ENCODE results near the gene PTTG1IP. TPM values are rescaled to one million over a fixed set of nuclear protein-coding genes. Genes with fewer than 3 reads are reported as not detected.
"Not testable (repeated sequence)": the region's sequence is repeated elsewhere in the genome, so short reads cannot be mapped to it uniquely, and the experiment has no call there.

Gene PTTG1IP
- total RNA-seq, 4 donors from 2014 or later: 175 to 328 (median 234) TPM

DNA sequence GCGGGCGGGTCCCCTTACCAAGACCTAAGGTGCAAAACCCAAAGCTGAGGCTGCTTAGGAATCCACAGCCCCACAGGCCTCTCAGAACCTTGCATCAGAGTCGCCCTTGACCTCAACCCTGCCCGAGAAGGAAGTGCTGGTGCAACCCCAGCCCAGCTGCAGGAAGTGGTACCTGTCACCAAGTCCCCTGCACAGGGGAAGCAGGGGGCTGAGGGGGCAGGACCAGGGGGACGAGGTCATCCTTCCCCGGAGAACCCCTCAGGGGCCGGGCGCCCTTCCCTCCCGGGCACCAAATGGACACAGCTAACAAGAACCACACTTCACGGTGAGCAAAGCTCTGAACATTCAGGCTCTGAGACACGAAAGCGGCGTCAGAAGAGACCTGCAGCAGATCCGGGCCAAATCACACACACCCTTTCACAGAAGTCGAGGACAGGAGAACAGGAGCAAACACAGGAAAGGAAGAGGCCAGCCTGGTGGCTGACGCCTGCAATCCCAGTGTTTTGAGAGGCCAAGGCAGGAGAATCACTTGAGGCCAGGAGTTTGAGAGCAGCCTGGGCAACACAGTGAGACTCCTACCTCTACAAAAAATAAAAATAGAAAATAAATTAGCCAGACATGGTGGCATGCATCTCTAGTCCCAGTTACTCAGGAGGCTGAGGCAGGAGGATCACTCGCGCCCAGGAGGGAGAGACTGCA is 40.8 kb upstream of the PTTG1IP start:
- no peak for TF ChIP-seq POLR2A (IDR thresholded peaks at IDR 0.05)
- no peak for TF ChIP-seq EP300 (IDR thresholded peaks at IDR 0.05)
- TF ChIP-seq, protein P1, sequence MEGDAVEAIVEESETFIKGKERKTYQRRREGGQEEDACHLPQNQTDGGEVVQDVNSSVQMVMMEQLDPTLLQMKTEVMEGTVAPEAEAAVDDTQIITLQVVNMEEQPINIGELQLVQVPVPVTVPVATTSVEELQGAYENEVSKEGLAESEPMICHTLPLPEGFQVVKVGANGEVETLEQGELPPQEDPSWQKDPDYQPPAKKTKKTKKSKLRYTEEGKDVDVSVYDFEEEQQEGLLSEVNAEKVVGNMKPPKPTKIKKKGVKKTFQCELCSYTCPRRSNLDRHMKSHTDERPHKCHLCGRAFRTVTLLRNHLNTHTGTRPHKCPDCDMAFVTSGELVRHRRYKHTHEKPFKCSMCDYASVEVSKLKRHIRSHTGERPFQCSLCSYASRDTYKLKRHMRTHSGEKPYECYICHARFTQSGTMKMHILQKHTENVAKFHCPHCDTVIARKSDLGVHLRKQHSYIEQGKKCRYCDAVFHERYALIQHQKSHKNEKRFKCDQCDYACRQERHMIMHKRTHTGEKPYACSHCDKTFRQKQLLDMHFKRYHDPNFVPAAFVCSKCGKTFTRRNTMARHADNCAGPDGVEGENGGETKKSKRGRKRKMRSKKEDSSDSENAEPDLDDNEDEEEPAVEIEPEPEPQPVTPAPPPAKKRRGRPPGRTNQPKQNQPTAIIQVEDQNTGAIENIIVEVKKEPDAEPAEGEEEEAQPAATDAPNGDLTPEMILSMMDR (IDR thresholded peaks at IDR 0.05): no peak
- no peaks in the 10 kb centered on the region for H3K36me3 ChIP-seq
- peaks cover 0 to 19% of the 10 kb centered on the region in 2 donors for H3K27me3 ChIP-seq
- H3K27ac ChIP-seq: peak overlapping the region in 1 of 4 donors; percentile 12
- peaks cover 0 to 28% (median 16%) of the 10 kb centered on the region in 4 donors for H3K4me1 ChIP-seq
- no peaks in the 10 kb centered on the region for H3K9me3 ChIP-seq
- no peak overlapping the region for H3K4me3 ChIP-seq
- 67 to 85% methylated on average over 18 of the region's 18 CpGs for WGBS, 2 donors
- DNase-seq (ENCODE audit: low spot score in 2 of 2): no peak

DNA sequence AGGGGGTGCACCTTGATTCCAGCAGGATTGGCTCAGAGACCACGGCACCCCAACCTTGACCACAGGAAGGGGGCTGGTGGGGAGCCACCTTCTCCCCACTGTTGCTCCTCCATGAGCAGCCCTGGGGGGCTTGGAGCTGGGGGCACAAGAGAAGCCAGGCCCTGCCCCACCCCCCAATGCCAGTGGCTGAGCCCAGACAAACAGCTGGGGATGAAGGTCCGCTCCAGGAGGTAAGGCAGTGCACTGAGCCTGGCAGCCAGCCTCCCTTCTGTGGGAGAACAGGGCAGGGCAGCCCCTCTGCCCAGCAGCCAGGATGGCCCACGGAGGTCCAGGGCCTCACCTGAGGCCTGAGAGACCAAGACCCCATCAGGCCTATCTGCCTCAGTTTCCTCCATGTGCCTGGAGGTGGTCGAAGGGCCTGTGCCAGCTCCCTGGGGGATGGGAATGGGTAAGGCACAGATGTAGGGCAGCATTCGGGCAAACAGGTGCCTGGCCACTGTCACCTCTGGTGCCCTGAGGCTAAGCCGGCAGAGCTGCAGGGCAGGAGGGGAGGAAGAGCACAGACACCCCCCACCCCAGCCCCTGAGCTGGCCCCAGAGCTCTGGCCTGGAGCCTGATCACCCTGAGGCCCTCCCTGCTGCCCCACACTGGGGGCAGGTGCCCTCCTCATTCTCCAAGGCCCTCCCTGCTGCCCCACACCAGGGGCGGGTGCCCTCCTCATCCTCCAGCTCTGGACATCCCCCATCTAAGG is 40.1 kb upstream of the PTTG1IP start:
- no peaks in the 10 kb centered on the region for H3K9me3 ChIP-seq
- DNase-seq (ENCODE audit: low spot score in 2 of 2): no peak
- WGBS, 2 donors: 73 to 82% methylated on average over 2 to 4 of the region's 7 CpGs
- peak overlapping the region in 1 of 4 donors; percentile 12 for H3K27ac ChIP-seq
- H3K36me3 ChIP-seq: no peaks in the 10 kb centered on the region
- H3K4me3 ChIP-seq: no peak overlapping the region
- TF ChIP-seq POLR2A (IDR thresholded peaks at IDR 0.05): no peak
- TF ChIP-seq, protein P1 (IDR thresholded peaks at IDR 0.05): no peak
- TF ChIP-seq EP300 (IDR thresholded peaks at IDR 0.05): no peak
- H3K4me1 ChIP-seq: peaks cover 0 to 29% (median 17%) of the 10 kb centered on the region in 4 donors
- peaks cover 0 to 12% of the 10 kb centered on the region in 2 donors for H3K27me3 ChIP-seq

- WGBS, 2 donors: 67 to 70% methylated on average over 9 to 11 of the region's 25 CpGs
- H3K4me1 ChIP-seq: peaks cover 0 to 33% (median 19%) of the 10 kb centered on the region in 4 donors
- not testable (repeated sequence) for DNase-seq (ENCODE audit: low spot score in 2 of 2); H3K9me3 ChIP-seq; H3K4me3 ChIP-seq; H3K27me3 ChIP-seq; H3K27ac ChIP-seq; H3K36me3 ChIP-seq
Observed at GRCh38 chr21:44912506-44913412, 39.3 kb upstream of the PTTG1IP start.

GRCh38 chr21:44912158-44912473 is 38.6 kb upstream of the PTTG1IP start:
- Histone ChIP-seq H3K36me3 (no peaks in the 10 kb centered on the region), H3K27me3 (no peaks in the 10 kb centered on the region), H3K4me3 (no peak overlapping the region), H3K9me3 (no peaks in the 10 kb centered on the region), H3K4me1 (peaks cover 0 to 40% (median 19%) of the 10 kb centered on the region in 4 donors), H3K27ac (peak overlapping the region in 2 of 4 donors; percentile 22 to 55)
- TF ChIP-seq EP300 (IDR thresholded peaks at IDR 0.05) (no peak), POLR2A (IDR thresholded peaks at IDR 0.05) (no peak)
- TF ChIP-seq, protein P1 (IDR thresholded peaks at IDR 0.05): no peak
- 50 to 79% methylated on average over 6 to 8 of the region's 8 CpGs for WGBS, 2 donors
- DNase-seq (ENCODE audit: low spot score in 2 of 2): no peak

DNA sequence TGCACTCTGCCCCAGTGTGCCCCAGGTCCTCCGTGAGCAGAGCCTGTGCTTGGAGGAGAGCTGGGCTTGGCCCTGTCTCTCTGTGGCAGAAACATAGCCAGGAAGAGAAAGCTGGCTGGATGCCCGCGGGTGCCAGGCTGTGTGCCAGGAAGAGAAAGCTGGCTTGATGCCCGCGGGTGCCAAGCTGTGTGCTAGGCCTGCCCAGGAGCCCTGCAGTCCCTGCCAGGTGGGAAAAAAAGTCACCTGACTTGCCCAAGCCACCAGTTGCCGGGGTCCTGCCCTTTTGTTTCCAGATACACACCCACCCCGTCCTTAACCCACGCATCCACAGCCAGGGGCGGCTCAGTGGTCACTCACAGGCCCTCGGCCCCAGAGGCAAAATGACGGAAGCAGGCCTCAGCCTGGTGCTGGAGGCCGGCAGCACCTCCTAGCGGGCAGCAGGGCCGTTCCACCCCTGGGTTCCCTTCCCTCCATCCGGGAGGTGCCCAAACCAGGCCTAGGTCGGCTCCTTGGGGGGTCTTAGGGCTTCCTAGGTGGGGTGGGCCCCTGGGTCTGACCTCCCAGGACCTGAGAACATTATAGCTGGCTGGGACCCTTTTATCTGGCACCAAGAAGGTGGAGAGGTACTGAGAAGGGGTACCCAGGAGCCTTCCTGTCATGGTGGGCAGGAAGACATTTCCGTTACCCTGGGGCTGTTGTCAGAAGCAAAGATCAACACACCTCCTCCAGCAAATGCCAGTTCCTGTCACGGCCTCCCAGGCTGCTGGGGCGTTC is 38.1 kb upstream of the PTTG1IP start:
- Histone ChIP-seq H3K4me1 (peaks cover 0 to 41% (median 19%) of the 10 kb centered on the region in 4 donors), H3K4me3 (no peak overlapping the region), H3K27me3 (peaks cover 0 to 3% of the 10 kb centered on the region in 2 donors), H3K36me3 (no peaks in the 10 kb centered on the region), H3K9me3 (no peaks in the 10 kb centered on the region), H3K27ac (peak overlapping the region in 2 of 4 donors; percentile 22 to 55)
- TF ChIP-seq, protein P1 (IDR thresholded peaks at IDR 0.05): peak; percentile 9 to 47 (median 35)
- TF ChIP-seq POLR2A (IDR thresholded peaks at IDR 0.05) (no peak), EP300 (IDR thresholded peaks at IDR 0.05) (peak in 1 of 2 donors; percentile 8)
- DNase-seq (ENCODE audit: low spot score in 2 of 2): peak; percentile 63 to 70
- 54 to 62% methylated on average over 17 to 19 of the region's 19 CpGs for WGBS, 2 donors

Measured in tibial nerve (tissue), 4 donors.